Activated CD4-positive, alpha-beta T cell treated with anti-CD3 and anti-CD28 coated beads, Interleukin-2, Interleukin-6, amounts not matched to agents 100 ng/mL and 50 ng/mL, durations not matched to agents 16 hours and 8 hours (primary cell): Measurements from ENCODE around the gene CCDC197.
A peak's percentile ranks its signal among the peaks of the same experiment; 100 is the strongest.

Source experiments
- DNase-seq: peaks from one replicate; pipeline ENCODE4 v3.0.0-alpha.2; 2020

Gene CCDC197

DNA sequence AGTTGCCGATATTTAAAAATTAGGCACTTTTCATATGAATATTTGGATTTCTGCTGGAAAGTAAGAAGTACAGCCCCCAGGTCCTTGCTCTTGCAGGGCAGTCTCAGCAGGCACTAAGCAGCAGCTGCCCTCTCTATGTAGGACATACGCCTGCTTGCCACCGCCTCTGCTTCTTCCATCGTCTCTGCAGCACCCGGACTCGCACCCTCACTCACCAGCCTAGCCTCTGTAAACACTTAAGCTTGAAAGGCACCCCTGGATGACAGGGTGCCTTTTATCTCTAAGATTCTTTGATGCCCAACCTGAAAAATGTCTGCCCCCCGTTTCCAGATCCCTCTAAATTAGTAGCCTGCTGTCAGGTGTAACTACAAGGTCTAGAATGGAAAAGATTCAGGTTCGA lies 48.0 kb downstream of the CCDC197 start:
- no peak for DNase-seq

DNA sequence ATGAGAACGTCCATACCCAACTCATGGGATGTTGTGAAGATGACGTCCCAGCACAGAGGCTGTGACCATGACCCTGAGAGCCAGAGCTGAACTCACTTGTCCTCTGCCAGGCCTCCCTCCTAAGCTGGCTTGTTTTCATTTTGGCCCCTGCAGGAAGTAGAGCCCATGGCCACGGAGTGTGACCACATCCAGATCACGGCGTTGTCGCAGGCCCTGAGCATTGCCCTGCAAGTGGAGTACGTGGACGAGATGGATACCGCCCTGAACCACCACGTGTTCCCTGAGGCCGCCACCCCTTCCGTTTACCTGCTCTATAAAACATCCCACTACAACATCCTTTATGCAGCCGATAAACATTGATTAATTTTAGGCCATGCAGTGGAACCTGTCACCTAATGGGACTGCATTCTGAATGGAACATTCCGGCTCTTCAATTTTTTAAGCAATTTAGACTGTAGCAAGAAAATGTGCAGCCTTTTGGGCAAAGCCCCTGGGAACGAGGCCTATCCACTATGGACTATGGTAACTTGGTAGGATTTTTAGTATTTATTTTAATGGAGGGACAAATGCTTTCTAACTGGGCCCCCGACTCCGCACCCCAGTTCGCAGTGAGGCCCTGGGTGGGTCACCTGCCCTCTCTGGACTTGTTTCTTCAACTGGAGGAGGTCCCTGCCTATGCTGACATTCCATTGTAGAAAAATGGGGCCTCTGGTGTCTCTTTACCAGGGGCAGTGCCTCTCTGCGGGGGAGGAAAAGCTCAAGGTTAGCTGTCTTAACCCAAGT lies 48.7 kb downstream of the CCDC197 start:
- DNase-seq, result no peak

DNA sequence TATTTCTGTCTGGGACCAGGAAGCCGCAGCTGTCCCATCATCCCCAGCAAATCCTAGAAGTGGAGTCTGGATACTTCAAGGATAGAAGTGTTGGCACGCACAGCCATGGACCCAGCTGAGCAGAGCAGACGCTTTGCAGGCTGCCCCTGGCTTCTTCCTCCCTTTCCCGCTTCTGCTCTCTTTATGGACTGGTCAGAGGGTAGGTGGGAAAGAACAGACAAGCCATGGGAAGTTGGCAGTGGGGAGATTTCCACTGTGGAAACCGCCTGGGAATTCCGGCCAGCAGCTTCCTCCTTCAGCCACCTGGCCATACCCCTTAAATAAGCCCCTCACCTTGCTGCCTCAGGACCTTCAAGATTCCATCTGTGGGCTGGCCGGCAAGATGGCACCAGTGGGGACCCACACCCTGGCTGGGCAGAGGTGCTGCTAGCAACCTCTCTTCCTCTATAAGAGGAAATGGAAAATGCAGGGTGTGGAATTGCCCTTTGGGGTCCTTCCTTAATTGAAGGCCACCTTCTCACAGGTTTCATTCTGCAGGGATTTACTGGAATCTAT lies 49.7 kb downstream of the CCDC197 start:
- DNase-seq, result no peak

DNA sequence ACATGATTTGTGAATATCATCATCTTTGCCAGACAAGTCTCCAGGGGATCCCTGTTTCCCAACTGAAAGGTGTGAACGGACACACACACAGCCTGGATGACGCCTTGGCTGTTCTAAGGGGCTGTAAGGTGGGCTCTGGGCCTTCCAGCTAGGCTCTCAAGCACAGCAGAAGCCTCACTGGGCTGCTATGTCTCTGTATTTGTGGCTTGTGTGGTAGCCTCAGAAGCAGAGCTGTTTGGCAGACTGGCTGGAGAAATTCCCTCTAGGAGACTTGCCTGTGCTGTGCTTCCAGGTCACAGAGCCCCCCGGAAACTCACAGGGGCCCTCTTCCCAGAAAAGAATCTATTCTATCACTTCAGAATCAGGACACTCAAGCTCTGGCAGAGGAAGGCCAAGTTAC lies 50.5 kb downstream of the CCDC197 start:
- no peak for DNase-seq

DNA sequence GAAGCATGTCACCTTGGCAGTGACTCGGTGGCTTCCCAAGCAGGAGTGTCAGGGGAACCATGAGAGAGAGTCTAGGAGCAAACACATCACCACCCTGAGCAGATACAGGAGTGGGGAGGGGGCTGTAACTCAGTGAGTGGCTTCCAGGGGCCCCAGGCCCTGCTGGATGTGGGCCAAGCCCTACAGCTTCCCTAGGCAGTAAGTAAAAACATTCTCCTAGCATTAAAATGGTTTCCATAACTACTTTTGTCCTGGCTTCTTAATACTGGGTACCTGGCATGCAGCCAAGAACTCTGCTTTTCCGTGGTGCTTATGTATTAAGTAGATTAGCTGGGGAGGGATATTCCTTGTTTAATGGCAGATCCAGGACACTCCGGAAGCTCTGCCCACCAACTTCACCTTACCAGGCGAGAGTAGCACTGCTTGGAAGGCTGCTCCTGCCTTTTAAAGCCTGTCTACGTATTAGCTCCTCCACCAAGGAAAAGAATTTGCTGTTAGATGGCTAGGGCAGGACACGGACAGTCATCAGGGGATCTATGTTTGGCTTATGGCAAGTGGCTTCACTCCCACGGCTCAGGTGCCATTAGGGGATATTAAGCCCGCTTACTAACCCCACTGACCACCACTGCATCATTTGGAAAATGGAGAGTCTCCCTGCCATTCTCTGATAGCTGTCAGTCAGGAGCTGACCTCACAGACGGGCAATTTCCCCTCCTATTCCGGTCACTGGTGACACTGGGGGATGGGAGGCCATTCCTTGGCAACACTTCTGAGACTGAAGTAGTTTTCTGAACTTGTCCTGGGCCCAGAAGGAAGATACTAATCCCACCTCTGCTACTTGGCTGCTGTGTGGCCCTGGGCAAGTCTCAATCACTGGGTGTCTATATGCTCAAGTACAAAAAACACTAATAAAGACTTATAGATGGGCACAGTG lies 51.9 kb downstream of the CCDC197 start:
- DNase-seq, result no peak

DNA sequence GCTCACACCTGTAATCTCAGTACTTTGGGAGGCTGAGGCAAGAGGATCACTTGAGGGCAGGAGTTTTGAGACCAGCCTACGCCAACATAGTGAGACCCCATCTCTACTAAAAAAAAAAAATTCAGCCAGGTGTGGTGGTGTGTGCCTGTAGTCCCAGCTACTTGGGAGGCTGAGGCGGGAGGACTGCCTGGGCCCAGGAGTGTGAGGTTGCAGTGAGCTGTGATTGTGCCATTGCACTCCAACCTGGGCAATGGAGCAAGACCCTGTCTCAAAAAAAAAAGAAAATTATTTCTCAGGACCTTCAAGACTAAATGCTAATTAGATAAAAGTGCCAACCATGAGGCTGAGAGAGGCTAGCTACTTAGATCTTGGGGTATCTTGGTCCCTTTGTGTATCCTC lies 52.5 kb downstream of the CCDC197 start:
- no peak for DNase-seq

DNA sequence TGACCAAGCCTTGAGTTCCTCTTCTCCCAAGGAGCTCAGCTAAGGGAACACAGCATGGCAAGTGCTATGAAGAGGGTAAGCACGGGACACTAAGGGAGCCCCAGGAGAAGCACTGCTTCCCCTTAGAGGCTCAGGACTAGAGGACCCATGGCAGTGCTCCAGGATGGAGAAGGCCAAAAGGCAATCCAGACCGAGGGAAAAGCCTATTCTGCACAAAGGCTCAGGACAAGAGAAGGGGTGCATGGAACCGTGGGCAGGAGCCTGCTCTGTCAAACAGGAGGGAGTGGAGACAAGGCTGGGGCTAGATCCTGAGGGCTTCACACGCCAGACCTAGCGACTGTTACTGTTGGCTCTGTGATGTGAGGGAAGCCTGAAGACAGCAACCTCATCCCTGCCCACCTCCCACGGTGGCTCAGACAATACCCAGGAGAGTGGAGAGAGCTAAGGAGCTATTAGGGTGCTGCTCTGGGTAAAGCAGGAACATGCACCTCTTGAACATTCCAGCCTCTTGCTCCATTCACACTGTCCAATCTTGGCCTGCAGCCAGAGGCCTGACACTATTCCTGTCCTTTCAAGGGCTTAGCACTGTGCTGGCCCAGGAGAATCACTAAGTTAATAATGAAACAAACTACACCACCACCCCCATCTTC lies 53.3 kb downstream of the CCDC197 start:
- no peak for DNase-seq

DNA sequence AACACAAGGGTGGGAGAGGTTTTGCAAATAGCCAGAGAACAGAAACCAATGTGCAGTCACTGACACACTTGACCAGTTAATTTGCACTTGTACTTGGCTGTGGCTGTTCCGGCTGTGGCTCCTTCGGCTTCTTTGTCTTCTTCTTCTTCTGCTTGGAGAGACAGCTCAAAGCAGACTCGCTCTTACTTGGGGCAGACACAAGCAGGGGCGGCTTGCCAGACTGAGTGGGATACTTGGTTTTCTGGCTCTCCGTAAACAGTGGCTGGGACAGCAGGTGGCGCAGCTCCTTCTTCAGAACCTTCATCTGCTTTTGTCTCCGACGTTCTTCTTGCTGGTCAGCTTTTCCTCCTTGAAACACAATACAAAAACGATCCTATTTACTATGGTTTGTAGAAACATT lies 54.0 kb downstream of the CCDC197 start:
- no peak for DNase-seq

DNA sequence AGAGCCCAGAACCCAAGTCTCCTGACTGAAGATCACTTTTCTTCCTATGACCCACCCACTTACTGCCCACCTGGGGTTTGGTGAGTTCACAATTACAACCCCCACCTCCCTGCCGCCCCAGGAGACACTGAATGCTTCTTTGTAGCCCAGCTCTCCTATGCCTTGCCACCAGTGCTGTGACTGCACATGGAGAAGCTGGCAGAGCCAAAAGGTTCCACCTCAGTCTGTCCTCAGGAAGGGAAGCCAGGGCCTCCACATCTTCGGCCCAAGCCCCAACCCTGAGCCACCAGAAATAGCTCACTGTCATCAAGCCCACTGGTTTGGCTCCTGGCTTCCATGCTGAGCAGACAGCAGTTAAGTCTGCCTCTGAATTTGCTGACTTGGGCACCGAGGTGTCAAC lies 54.7 kb downstream of the CCDC197 start:
- DNase-seq, result no peak

DNA sequence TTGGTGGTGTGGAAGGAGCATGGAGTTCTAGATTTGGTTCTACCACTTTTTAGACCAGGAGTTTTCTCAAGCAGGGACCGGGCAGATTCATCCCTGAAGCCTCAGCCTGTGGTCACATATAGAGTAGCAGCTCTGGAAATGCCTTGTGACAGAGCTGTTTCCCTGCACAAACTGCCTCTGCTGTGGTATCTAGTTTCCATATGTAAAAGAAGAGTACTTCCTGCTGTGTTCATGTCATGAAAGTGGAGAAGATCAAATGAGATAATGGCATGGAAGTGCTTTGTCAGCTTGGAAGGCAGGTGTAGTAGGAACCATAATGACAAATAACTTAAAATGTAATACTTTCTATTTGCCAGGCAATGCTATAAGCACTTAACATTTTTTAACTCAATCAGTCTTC lies 55.1 kb downstream of the CCDC197 start:
- no peak for DNase-seq

DNA sequence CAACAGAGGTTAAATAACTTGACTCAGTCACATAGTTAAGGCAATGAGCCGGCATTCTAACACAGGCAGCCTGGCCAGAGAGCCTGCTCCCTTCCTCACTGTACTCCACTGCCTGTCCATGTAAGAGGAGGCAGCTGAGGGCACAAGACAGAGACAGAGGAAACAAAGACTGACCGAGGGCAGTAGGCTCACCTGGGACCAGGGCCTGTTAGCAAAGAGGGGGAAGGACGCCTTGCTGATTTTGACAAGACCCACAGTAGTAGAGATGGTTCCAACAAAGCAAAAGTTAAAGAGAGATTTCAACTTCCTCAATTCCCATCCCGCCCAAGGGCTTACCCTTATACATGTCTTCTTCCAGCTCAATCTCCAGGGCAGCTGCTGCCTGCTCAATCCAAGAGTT lies 55.6 kb downstream of the CCDC197 start:
- DNase-seq, result no peak

DNA sequence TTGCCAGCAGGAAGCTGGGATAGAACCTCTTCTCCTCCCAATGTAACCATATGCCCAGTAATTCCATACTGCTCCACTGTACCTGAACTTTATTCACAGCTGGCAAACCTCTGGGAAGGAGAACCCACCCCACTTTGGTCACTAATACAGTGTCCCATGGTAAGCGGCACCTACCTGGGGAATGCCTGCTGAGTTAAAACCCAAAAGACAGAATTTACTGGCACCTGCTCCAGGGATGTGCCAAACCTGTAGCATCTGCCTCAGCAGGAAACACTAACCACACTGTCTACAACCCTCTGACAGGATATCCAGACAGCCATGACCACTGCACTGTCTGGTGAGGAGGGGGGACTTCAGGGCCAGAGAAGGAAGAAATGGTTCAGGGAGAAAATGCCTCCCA lies 57.3 kb downstream of the CCDC197 start:
- DNase-seq, result no peak

DNA sequence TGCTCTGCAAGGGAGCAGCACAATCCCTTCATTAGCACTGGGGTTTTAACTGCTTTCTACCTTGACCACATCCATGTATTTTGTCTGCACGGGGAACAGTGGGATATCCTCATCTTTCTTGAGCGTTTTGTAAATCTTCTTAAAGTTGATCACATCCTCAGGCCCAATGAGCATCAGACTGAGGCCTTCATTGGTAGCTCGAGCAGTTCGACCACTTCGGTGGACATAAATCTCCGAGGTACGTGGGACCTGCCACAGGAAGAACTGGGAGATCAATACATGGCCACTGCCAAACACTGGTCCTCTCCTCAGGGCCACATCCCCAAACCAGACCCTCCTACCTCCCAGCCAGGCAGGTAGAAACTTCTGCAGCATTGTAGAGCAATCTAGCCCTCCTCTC lies 57.8 kb downstream of the CCDC197 start:
- DNase-seq, result no peak

DNA sequence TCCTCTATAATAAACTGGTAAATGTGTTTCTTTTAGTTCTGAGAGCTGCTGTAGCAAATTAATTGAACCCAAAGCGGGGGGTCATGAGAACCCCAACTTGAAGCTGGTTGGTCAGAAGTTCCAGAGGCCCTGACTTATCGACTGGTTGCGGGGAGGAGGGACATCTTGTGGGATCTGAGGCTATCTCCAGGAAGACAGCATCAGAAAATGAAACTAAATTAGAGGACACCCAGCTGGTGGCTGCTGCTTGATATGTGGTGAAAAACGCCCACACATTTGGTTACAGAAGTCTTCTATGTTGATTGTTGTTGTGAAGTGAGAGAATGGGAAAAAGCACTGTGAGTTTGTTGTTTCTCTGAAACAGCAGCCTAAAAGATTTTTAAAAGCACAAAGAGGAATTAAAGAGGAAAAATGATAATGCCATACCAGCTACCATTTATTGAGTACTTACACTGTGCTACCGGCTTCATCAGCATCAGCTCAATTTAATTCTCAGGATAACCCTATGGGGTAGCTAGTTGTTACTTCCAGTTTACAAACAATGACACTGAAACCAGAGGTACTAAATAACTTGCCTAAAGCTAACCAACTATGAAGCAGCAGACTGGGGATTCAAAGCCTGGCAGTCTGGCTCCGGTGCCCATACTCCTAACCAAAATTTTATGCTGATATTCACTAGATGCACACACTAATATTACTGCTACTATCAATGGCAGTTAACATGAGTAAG lies 59.6 kb downstream of the CCDC197 start:
- peak; percentile 58 for DNase-seq

DNA sequence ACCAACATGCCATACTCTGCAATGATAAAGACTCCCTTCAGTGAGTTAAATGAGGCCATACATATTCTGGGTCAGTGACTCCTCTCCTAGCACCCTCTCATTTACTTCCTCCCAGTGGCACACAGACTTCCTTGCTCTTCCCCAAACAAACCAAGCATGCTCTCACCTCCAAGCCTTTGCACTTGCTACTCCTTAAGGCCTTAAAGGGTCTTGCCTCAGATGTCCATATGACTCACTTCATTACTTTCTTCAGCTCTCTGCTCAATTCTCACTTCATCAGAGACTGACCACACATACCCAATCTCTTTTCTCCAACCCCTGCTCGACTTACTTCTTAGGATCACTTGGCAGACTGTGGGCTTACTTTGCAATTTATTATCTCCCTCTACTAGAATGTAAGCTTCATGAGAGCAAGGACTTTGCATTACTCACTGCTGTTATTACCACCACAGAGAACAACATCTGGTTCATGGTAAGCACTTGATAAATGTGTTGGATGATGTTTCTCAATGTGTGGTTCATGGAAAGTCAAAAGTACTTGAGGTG lies 61.1 kb downstream of the CCDC197 start:
- DNase-seq, result no peak
